Liver (tissue), 9 donors: ENCODE results near the gene DPYD. TPM values are rescaled to one million over a fixed set of nuclear protein-coding genes. Genes with fewer than 3 reads are reported as not detected.

ENCODE experiments used
- DNase-seq: peaks from one replicate; pipeline ENCODE4 v3.0.0-alpha.2; 2017; ENCODE audit warnings: low spot score
- H3K27ac ChIP-seq, 2 donors: one replicate each; pipeline ENCODE4 v1.7.0; 2013; ENCODE audit warnings: inconsistent platforms in 2 of 2, low read length in 2 of 2, control low read depth in 1 of 2, low read depth in 1 of 2, mild to moderate bottlenecking in 1 of 2
- H3K27me3 ChIP-seq, 4 donors: one replicate each; pipeline versions ENCODE4 v1.6.1 to v1.7.0; 2013; ENCODE audit warnings: low read length in 3 of 4, inconsistent platforms in 1 of 4, mild to moderate bottlenecking in 1 of 4, moderate library complexity in 1 of 4; ENCODE audit not compliant: control insufficient read depth in 4 of 4, insufficient read depth in 4 of 4
- H3K36me3 ChIP-seq, 4 donors: one replicate each; pipeline versions ENCODE4 v1.6.1 to v1.7.0; 2013; ENCODE audit warnings: low read length in 3 of 4, mild to moderate bottlenecking in 3 of 4, low read depth in 1 of 4, moderate library complexity in 1 of 4; ENCODE audit not compliant: control insufficient read depth in 4 of 4, insufficient read depth in 3 of 4
- H3K4me1 ChIP-seq, 4 donors: one replicate each; pipeline versions ENCODE4 v1.6.1 to v1.7.0; 2013; ENCODE audit warnings: low read length in 3 of 4, mild to moderate bottlenecking in 3 of 4, moderate library complexity in 1 of 4; ENCODE audit not compliant: control insufficient read depth in 4 of 4, insufficient read depth in 4 of 4
- H3K4me3 ChIP-seq, 3 donors: one replicate each; pipeline versions ENCODE4 v1.6.1 to v1.7.0; 2013; ENCODE audit warnings: low read length in 3 of 3, control low read depth in 1 of 3, low read depth in 1 of 3, mild to moderate bottlenecking in 1 of 3
- H3K9ac ChIP-seq, 2 donors: one replicate each; pipeline ENCODE4 v1.7.0; 2013; ENCODE audit warnings: low read length in 2 of 2, mild to moderate bottlenecking in 2 of 2, moderate library complexity in 2 of 2, control low read depth in 1 of 2, low read depth in 1 of 2
- H3K9me3 ChIP-seq, 4 donors: one replicate each; pipeline versions ENCODE4 v1.6.1 to v1.7.0; 2013; ENCODE audit warnings: low read length in 3 of 4; ENCODE audit not compliant: control insufficient read depth in 4 of 4
- CTCF ChIP-seq: fragments of 150-350 bp; IDR thresholded peaks from 2 replicates; pipeline ENCODE4 v1.5.1; 2017; ENCODE audit warnings: improper control_type of control experiment, low read depth, low read length; ENCODE audit not compliant: missing input control
- EGR1 ChIP-seq, 2 donors: IDR thresholded peaks; 2 replicates each; pipeline ENCODE4 v1.6.1; 2016 to 2018; ENCODE audit warnings: antibody characterized with exemption in 2 of 2, low read depth in 2 of 2
- FOXA1 ChIP-seq: IDR thresholded peaks from 2 replicates; pipeline ENCODE4 v1.6.1; 2016; ENCODE audit warnings: antibody characterized with exemption
- FOXA2 ChIP-seq: IDR thresholded peaks from 2 replicates; pipeline ENCODE4 v1.6.1; 2016; ENCODE audit warnings: antibody characterized with exemption
- GABPA ChIP-seq, 2 donors: IDR thresholded peaks in 1 of 2; conservative IDR thresholded peaks in 1 of 2; 2 replicates each; pipeline ENCODE4 v1.6.1; 2016; ENCODE audit warnings: antibody characterized with exemption in 2 of 2, mild to moderate bottlenecking in 1 of 2, moderate library complexity in 1 of 2
- HNF4A ChIP-seq, 2 donors: conservative IDR thresholded peaks; 2 replicates each; pipeline ENCODE4 v1.6.1; 2016; ENCODE audit warnings: antibody characterized with exemption in 2 of 2, mild to moderate bottlenecking in 2 of 2
- HNF4G ChIP-seq: IDR thresholded peaks from 2 replicates; pipeline ENCODE4 v1.6.1; 2016; ENCODE audit warnings: antibody characterized with exemption
- JUND ChIP-seq, 2 donors: IDR thresholded peaks; 2 replicates each; pipeline ENCODE4 v1.6.1; 2016; ENCODE audit warnings: antibody characterized with exemption in 2 of 2
- MAX ChIP-seq: IDR thresholded peaks from 2 replicates; pipeline ENCODE4 v1.6.1; 2016; ENCODE audit warnings: antibody characterized with exemption
- NR2F2 ChIP-seq: IDR thresholded peaks from 2 replicates; pipeline ENCODE4 v1.6.1; 2016; ENCODE audit warnings: antibody characterized with exemption
- RAD21 ChIP-seq, 2 donors: IDR thresholded peaks; 2 replicates each; pipeline ENCODE4 v1.6.1; 2016; ENCODE audit warnings: antibody characterized with exemption in 2 of 2, mild to moderate bottlenecking in 2 of 2
- REST ChIP-seq: IDR thresholded peaks from 2 replicates; pipeline ENCODE4 v1.6.1; 2016; ENCODE audit warnings: antibody characterized with exemption, mild to moderate bottlenecking
- RXRA ChIP-seq, 2 donors: IDR thresholded peaks; 2 replicates each; pipeline ENCODE4 v1.6.1; 2017 to 2018; ENCODE audit warnings: antibody characterized with exemption in 2 of 2, mild to moderate bottlenecking in 1 of 2
- SP1 ChIP-seq: IDR thresholded peaks from 2 replicates; pipeline ENCODE4 v1.6.1; 2018; ENCODE audit warnings: antibody characterized with exemption, mild to moderate bottlenecking
- TAF1 ChIP-seq: conservative IDR thresholded peaks from 2 replicates; pipeline ENCODE4 v1.6.1; 2016; ENCODE audit warnings: antibody characterized with exemption, mild to moderate bottlenecking
- YY1 ChIP-seq: IDR thresholded peaks from 2 replicates; pipeline ENCODE4 v1.6.1; 2016; ENCODE audit warnings: antibody characterized with exemption, mild to moderate bottlenecking
- WGBS: extraction: QIAGEN DNeasy Blood & Tissue Kit; methylation state at CpG from one replicate; pipeline ENCODE4 v1.1.7; 2013; 5-methylcytosine and 5-hydroxymethylcytosine counted together
- polyA plus RNA-seq, 2 donors: library from polyadenylated mRNA; stranded (reverse) in 1 of 2; unstranded in 1 of 2; fragments of 200-250 nt in 1 of 2; fragments of >200 nt in 1 of 2; fragmentation: Nextera tagmentation in 1 of 2; extraction: Ambion mirVana in 1 of 2; gene quantifications; one replicate each; pipeline versions ENCODE4 v1.2.1 to v1.2.3, GENCODE V29; 2013 to 2015
- total RNA-seq, 2 donors: library from RNA; depleted of rRNA; stranded (reverse); fragments of >200 nt; gene quantifications; one replicate each; pipeline ENCODE4 v1.2.3, GENCODE V29; 2014
- TF ChIP-seq, protein P1 (sequence below): IDR thresholded peaks from 2 replicates; pipeline ENCODE4 v1.6.1; 2016; ENCODE audit warnings: antibody characterized with exemption
- TF ChIP-seq, protein P2 (sequence below): IDR thresholded peaks from 2 replicates; pipeline ENCODE4 v1.6.1; 2016; ENCODE audit warnings: antibody characterized with exemption
- donor health status: healthy.
- donor health status: healthy.
- donor health status: healthy.
- donor health status: healthy.
- donor health status: healthy.

DPYD gene
- total and polyA plus RNA-seq, 4 donors = 16.2 to 142 (median 47.0) TPM

- no peak overlapping the region for H3K9ac ChIP-seq
- peaks cover 2 to 18% (median 6%) of the 10 kb centered on the region in 4 donors for H3K36me3 ChIP-seq
- H3K4me3 ChIP-seq = no peak overlapping the region
- no peak for TF ChIP-seq TAF1
- no peak for TF ChIP-seq MAX
- no peak for TF ChIP-seq RAD21 (IDR thresholded peaks at IDR 0.05)
- TF ChIP-seq SP1 = no peak
- no peak for TF ChIP-seq EGR1 (IDR thresholded peaks at IDR 0.05; ENCODE audit: low read depth in 2 of 2)
- no peak for TF ChIP-seq GABPA (IDR thresholded peaks at IDR 0.05 in 1 of 2, conservative IDR thresholded peaks at IDR 0.05 in 1 of 2)
- TF ChIP-seq, protein P1, sequence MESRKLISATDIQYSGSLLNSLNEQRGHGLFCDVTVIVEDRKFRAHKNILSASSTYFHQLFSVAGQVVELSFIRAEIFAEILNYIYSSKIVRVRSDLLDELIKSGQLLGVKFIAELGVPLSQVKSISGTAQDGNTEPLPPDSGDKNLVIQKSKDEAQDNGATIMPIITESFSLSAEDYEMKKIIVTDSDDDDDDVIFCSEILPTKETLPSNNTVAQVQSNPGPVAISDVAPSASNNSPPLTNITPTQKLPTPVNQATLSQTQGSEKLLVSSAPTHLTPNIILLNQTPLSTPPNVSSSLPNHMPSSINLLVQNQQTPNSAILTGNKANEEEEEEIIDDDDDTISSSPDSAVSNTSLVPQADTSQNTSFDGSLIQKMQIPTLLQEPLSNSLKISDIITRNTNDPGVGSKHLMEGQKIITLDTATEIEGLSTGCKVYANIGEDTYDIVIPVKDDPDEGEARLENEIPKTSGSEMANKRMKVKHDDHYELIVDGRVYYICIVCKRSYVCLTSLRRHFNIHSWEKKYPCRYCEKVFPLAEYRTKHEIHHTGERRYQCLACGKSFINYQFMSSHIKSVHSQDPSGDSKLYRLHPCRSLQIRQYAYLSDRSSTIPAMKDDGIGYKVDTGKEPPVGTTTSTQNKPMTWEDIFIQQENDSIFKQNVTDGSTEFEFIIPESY = no peak
- TF ChIP-seq, protein P2, sequence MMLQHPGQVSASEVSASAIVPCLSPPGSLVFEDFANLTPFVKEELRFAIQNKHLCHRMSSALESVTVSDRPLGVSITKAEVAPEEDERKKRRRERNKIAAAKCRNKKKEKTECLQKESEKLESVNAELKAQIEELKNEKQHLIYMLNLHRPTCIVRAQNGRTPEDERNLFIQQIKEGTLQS = no peak
- no peak for TF ChIP-seq HNF4G
- no peak for TF ChIP-seq YY1
- no peak for TF ChIP-seq HNF4A (conservative IDR thresholded peaks at IDR 0.05)
- TF ChIP-seq NR2F2 = no peak
- no peak for TF ChIP-seq CTCF
- no peak for TF ChIP-seq REST
- TF ChIP-seq RXRA (IDR thresholded peaks at IDR 0.05) = no peak
- no peak for TF ChIP-seq FOXA2
- TF ChIP-seq JUND (IDR thresholded peaks at IDR 0.05) = no peak
- TF ChIP-seq FOXA1 = no peak
- no peaks in the 10 kb centered on the region for H3K9me3 ChIP-seq
- no peak overlapping the region for H3K27ac ChIP-seq
- DNase-seq = no peak
- 72% methylated on average over 2 of the region's 2 CpGs for WGBS
- H3K4me1 ChIP-seq = no peaks in the 10 kb centered on the region
- no peaks in the 10 kb centered on the region for H3K27me3 ChIP-seq
Measured at GRCh38 chr1:97077221-97077620, 843.6 kb downstream of the DPYD start.
